MM.1S (cell line): ENCODE results near the gene PLEKHG4.

Experiments used
- DNase-seq: peaks from one replicate; pipeline ENCODE4 v3.0.0-alpha.2; 2015
- H2AFZ ChIP-seq: fragments of 300-600 bp; sonication (generic); 2 replicates; pipeline ENCODE4 v1.6.0; 2016; ENCODE audit warnings: antibody characterized with exemption, low read length
- H3F3A ChIP-seq: fragments of 300-600 bp; sonication (generic); 2 replicates; pipeline ENCODE4 v1.6.1; 2016; ENCODE audit warnings: mild to moderate bottlenecking, antibody characterized with exemption, low read length, moderate library complexity, mixed read lengths; ENCODE audit not compliant: insufficient read depth
- H3K27ac ChIP-seq: fragments of 300-600 bp; sonication (generic); 2 replicates; pipeline ENCODE4 v1.5.1; 2016; ENCODE audit warnings: mild to moderate bottlenecking, low read length
- H3K27me3 ChIP-seq: fragments of 300-600 bp; sonication (generic); replicated peaks from 2 replicates; pipeline ENCODE4 v1.6.0; 2016; ENCODE audit warnings: low read length; ENCODE audit not compliant: insufficient read depth
- H3K36me3 ChIP-seq: fragments of 300-600 bp; sonication (generic); replicated peaks from 2 replicates; pipeline ENCODE4 v1.6.1; 2016; ENCODE audit warnings: mild to moderate bottlenecking, low read length, mixed read lengths; ENCODE audit not compliant: insufficient read depth
- H3K4me1 ChIP-seq: fragments of 300-600 bp; sonication (generic); 2 replicates; pipeline ENCODE4 v1.6.1; 2016; ENCODE audit warnings: low read length, mixed read lengths
- H3K4me2 ChIP-seq: fragments of 300-600 bp; sonication (generic); 2 replicates; pipeline ENCODE4 v1.6.0; 2016; ENCODE audit warnings: low read depth, low read length
- H3K4me3 ChIP-seq: fragments of 300-600 bp; sonication (generic); 2 replicates; pipeline ENCODE4 v1.5.1; 2016; ENCODE audit warnings: low read length, mixed read lengths
- H3K79me2 ChIP-seq: fragments of 300-600 bp; sonication (generic); 2 replicates; pipeline ENCODE4 v1.6.1; 2016; ENCODE audit warnings: mixed run types, low read length, mixed read lengths
- H3K9ac ChIP-seq: fragments of 300-600 bp; sonication (generic); 2 replicates; pipeline ENCODE4 v1.6.1; 2016; ENCODE audit warnings: low read length, mixed read lengths
- H3K9me2 ChIP-seq: fragments of 300-600 bp; sonication (generic); replicated peaks from 2 replicates; pipeline ENCODE4 v1.6.1; 2016; ENCODE audit warnings: mild to moderate bottlenecking, low read length, mixed read lengths; ENCODE audit not compliant: insufficient read depth
- H3K9me3 ChIP-seq: fragments of 300-600 bp; sonication (generic); replicated peaks from 2 replicates; pipeline ENCODE4 v1.6.1; 2016; ENCODE audit warnings: mild to moderate bottlenecking, low read length, mixed read lengths; ENCODE audit not compliant: insufficient read depth
- H4K20me1 ChIP-seq: fragments of 300-600 bp; sonication (generic); 2 replicates; pipeline ENCODE4 v1.6.1; 2016; ENCODE audit warnings: mild to moderate bottlenecking, low read length, moderate library complexity, mixed read lengths; ENCODE audit not compliant: insufficient read depth
- EZH2 ChIP-seq: fragments of 300-600 bp; sonication (generic); optimal IDR thresholded peaks from 2 replicates; pipeline ENCODE3; 2017; ENCODE audit warnings: low read depth, mild to moderate bottlenecking, antibody characterized with exemption, low read length, mixed read lengths
- EZH2phosphoT487 ChIP-seq: fragments of 300-600 bp; sonication (generic); IDR thresholded peaks from 2 replicates; pipeline ENCODE4 v1.6.1; 2018; ENCODE audit warnings: antibody characterized with exemption, low read length
- TF ChIP-seq, protein P1 (sequence below): fragments of 300-600 bp; sonication (generic); IDR thresholded peaks from 2 replicates; pipeline ENCODE4 v1.5.1; 2016; ENCODE audit warnings: antibody characterized with exemption, low read length, mixed read lengths

Gene PLEKHG4

DNA sequence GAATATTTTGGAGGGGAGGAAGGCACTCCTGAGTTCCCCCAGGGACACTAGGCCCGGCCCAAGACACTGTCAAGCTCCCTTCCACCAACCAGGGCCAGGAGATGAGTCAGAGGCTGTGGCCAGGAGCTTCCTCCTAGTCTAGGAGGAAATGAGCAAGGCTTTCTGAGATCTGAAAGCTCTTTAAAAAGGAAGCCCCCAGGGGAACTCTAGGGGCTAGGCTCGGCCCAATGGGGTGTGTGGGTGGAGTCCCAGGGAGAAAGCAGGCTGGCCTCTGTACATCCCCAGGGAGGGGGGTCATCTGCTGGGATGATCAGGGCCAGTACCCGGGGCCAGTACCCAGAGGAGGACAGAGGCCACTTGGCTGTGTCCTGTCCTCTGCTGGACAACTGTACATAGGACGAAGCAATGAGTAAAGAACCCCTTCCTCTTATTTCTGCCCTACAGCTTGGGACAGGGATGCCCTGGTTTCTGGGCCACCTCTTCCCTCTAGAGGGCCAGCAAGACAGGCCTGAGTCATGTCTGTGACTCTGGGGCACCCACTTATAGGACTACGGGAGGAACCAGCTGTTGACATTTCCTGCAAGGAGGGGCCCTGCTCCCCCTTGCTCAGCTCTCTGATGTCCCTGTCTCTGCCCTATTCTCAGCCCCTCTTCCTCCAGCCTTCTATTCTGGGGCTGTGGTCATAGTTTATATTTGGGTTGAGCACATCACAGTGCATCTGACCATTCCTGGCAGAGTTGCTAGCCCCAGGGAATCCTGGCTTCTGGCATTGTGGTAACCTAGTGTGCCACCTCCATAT, 34.7 kb upstream of the PLEKHG4 start:
- H3K27ac ChIP-seq = peak overlapping the region; percentile 85
- H3F3A ChIP-seq = peaks cover 44% of the 10 kb centered on the region
- H4K20me1 ChIP-seq = no peaks in the 10 kb centered on the region
- H3K4me1 ChIP-seq = peaks cover 36% of the 10 kb centered on the region
- peaks cover 7% of the 10 kb centered on the region for H3K27me3 ChIP-seq
- H3K4me2 ChIP-seq = peak overlapping the region; percentile 79
- H3K79me2 ChIP-seq = peaks cover 56% of the 10 kb centered on the region
- H3K36me3 ChIP-seq = no peaks in the 10 kb centered on the region
- no peaks in the 10 kb centered on the region for H3K9me3 ChIP-seq
- H3K9me2 ChIP-seq = no peaks in the 10 kb centered on the region
- TF ChIP-seq, protein P1, sequence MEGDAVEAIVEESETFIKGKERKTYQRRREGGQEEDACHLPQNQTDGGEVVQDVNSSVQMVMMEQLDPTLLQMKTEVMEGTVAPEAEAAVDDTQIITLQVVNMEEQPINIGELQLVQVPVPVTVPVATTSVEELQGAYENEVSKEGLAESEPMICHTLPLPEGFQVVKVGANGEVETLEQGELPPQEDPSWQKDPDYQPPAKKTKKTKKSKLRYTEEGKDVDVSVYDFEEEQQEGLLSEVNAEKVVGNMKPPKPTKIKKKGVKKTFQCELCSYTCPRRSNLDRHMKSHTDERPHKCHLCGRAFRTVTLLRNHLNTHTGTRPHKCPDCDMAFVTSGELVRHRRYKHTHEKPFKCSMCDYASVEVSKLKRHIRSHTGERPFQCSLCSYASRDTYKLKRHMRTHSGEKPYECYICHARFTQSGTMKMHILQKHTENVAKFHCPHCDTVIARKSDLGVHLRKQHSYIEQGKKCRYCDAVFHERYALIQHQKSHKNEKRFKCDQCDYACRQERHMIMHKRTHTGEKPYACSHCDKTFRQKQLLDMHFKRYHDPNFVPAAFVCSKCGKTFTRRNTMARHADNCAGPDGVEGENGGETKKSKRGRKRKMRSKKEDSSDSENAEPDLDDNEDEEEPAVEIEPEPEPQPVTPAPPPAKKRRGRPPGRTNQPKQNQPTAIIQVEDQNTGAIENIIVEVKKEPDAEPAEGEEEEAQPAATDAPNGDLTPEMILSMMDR = 0 out of 2 replicates have a peak, but pooled peaks have one; percentile 5
- no peak for TF ChIP-seq EZH2
- H2AFZ ChIP-seq = peak overlapping the region; percentile 17; the same call in 1 of the 2 replicates
- peak overlapping the region; percentile 93 for H3K4me3 ChIP-seq
- H3K9ac ChIP-seq = peak overlapping the region; percentile 80
- DNase-seq = peak; percentile 88

DNA sequence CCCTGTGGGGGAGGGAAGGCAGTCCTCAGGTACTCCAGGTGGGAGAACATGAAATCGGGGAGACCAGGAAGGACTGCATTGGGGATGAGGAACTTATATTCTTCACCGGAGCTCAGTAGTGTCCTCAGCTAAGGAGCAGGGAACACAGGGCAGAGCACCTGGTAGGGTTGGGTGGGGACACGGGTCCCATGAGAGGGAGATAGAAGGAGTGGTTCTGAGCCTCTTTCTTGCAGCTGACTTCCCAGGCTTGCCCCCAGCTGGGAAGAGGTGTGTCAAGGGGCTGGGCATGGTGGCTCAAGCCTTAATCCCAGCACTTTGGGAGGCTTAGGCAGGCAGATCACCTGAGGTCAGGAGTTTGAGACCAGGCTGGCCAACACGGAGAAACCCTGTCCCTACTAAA, 34.1 kb upstream of the PLEKHG4 start:
- Histone ChIP-seq H3K79me2 (peaks cover 51% of the 10 kb centered on the region), H3K4me1 (peaks cover 36% of the 10 kb centered on the region), H3F3A (peaks cover 44% of the 10 kb centered on the region), H3K36me3 (no peaks in the 10 kb centered on the region), H3K9me3 (no peaks in the 10 kb centered on the region), H3K27ac (peak overlapping the region; percentile 85), H3K4me3 (peak overlapping the region; percentile 93), H3K9ac (peak overlapping the region; percentile 80; the same call in 1 of the 2 replicates), H3K4me2 (peak overlapping the region; percentile 79), H3K27me3 (peaks cover 13% of the 10 kb centered on the region), H2AFZ (no peak overlapping the region), H3K9me2 (no peaks in the 10 kb centered on the region), H4K20me1 (no peaks in the 10 kb centered on the region)
- TF ChIP-seq, protein P1 = no peak
- no peak for TF ChIP-seq EZH2phosphoT487
- no peak for TF ChIP-seq EZH2
- no peak for DNase-seq

DNA sequence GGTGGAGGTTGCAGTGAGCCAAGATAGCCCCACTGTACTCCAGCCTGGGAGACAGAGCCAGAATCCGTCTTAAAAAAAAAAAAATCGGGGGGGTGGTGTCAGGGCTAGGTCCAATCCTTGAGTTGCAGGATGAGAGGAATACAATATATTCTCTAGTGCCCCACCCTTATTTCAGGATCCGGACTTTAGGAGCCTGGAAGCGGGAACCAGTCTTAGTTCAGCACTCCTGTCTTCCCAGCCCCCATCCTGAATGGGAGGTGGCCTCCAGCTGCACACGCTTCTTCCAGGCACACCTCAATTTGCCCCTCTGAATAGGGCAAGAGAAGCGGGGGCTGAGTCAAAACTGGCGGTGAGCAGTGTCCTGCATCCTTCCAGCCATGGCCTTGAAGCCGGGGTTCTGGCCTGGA, 33.7 kb upstream of the PLEKHG4 start:
- H2AFZ ChIP-seq = peak overlapping the region; percentile 71; the same call in 1 of the 2 replicates
- peaks cover 36% of the 10 kb centered on the region for H3K4me1 ChIP-seq
- no peak for TF ChIP-seq EZH2
- TF ChIP-seq, protein P1 = no peak
- no peak for TF ChIP-seq EZH2phosphoT487

More for the DNA sequence above, 33.7 kb upstream of the PLEKHG4 start:
- Histone ChIP-seq H4K20me1 (no peaks in the 10 kb centered on the region), H3F3A (peaks cover 44% of the 10 kb centered on the region), H3K27ac (peak overlapping the region; percentile 85), H3K9me3 (no peaks in the 10 kb centered on the region), H3K27me3 (peaks cover 17% of the 10 kb centered on the region), H3K79me2 (peaks cover 48% of the 10 kb centered on the region), H3K4me2 (peak overlapping the region; percentile 79), H3K4me3 (peak overlapping the region; percentile 93), H3K9ac (peak overlapping the region; percentile 80), H3K36me3 (no peaks in the 10 kb centered on the region), H3K9me2 (no peaks in the 10 kb centered on the region)
- no peak for DNase-seq
